Measurements from ENCODE around the gene SLC25A42. TPM values are rescaled to one million over a fixed set of nuclear protein-coding genes. Genes with fewer than 3 reads are reported as not detected.

The SLC25A42 gene
- total and polyA plus RNA-seq, 2 of the 4 experiments (the other 2 are of a cell fraction), result 2.0 to 9.9 TPM

DNA sequence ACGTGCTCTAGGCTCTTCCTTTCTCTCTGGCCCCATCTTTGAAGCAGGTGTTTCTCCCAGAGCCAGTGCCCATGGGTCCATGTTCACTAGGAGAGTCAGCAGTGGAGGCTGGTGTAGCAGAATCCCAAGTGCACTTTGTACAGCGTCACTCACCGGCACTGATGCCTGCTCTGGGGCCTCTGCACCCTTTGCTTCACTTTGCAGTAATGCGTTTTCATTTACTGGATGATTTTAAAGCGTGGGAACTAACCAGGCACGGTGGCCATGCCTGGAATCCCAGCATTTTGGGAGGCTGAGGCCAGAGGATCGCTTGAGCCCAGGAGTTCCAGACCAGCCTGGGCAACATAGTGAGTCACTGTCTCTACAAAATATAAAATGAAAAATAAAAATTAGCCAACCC lies 30.7 kb downstream of the SLC25A42 start:
- no peak overlapping the region for H3K4me2 ChIP-seq (ENCODE audit: low read depth, low read length)
- no peak overlapping the region for H4K5ac ChIP-seq (ENCODE audit: low read depth, low read length)
- no peak overlapping the region for H2BK120ac ChIP-seq (ENCODE audit: low read depth, low read length)
- in situ Hi-C loops (cut with MboI; ENCODE audit: low sequenced_read_pairs) (no loop called here), dilution Hi-C loops (cut with HindIII; ENCODE audit: low sequenced_read_pairs, unreplicated experiment) (no loop called here), intact Hi-C loops (cut with micrococcal nuclease) (no loop called here)
- BruUV-seq (replicated peaks), result no TSS peak
- no peak overlapping the region for H3K18ac ChIP-seq (ENCODE audit: low read depth, low read length)
- H3K79me1 ChIP-seq (ENCODE audit: low read depth in 1 of 2, low read length in 2 of 2), result no peaks in the 10 kb centered on the region
- H3K4me3 ChIP-seq (ENCODE audit: insufficient read depth, low read depth, low read length), result no peak overlapping the region
- H3K27ac ChIP-seq (ENCODE audit: insufficient read depth, low read length), result no peak overlapping the region
- no peak overlapping the region for H3K9ac ChIP-seq (ENCODE audit: low read depth, low read length)
- no peak overlapping the region for H2BK5ac ChIP-seq (ENCODE audit: low read depth, low read length, poor library complexity, severe bottlenecking)
- H2AK5ac ChIP-seq (ENCODE audit: low read depth, low read length), result no peak overlapping the region
- H4K91ac ChIP-seq (ENCODE audit: insufficient read depth, low read depth, low read length), result no peak overlapping the region
- no peak overlapping the region for H2BK15ac ChIP-seq (ENCODE audit: low read depth, low read length)
- no peak for ATAC-seq (ENCODE audit: low read depth)
- no peak overlapping the region for H2AFZ ChIP-seq (replicated peaks; ENCODE audit: low read length, poor library complexity)
- ChIA-PET POLR2A (ENCODE audit: unreplicated experiment) (no interaction called here), CTCF (no interaction called here)
- H3K14ac ChIP-seq (replicated peaks; ENCODE audit: low read depth, low read length), result no peak overlapping the region
- no peaks in the 10 kb centered on the region for H3K27me3 ChIP-seq (ENCODE audit: control insufficient read depth, insufficient read depth, low read length)
- 50% methylated on average over 1 of the region's 7 CpGs; no CpG with 5 or more reads in 1 of the 2 experiments for WGBS, 2 experiments (ENCODE audit: extremely low coverage in 2 of 2, insufficient read length in 1 of 2)
- no peak overlapping the region for H2BK20ac ChIP-seq (ENCODE audit: low read depth, low read length)
- H4K20me1 ChIP-seq (ENCODE audit: insufficient read depth, low read length), result no peaks in the 10 kb centered on the region; the same call in 1 of the 2 replicates
- TF ChIP-seq MXI1 (IDR thresholded peaks at IDR 0.05; ENCODE audit: borderline replicate concordance, low read depth, low read length) (no peak), RCOR1 (IDR thresholded peaks at IDR 0.05; ENCODE audit: insufficient replicate concordance, low read length) (no peak), RAD21 (IDR thresholded peaks at IDR 0.05; ENCODE audit: low read length) (no peak), RFX5 (IDR thresholded peaks at IDR 0.05; ENCODE audit: low read depth, low read length) (no peak), CEBPB (IDR thresholded peaks at IDR 0.05; ENCODE audit: low read depth, low read length) (no peak), POLR2A (IDR thresholded peaks at IDR 0.05; ENCODE audit: low read depth, low read length) (no peak), CHD1 (IDR thresholded peaks at IDR 0.05; ENCODE audit: low read depth, low read length) (no peak), MAFK (IDR thresholded peaks at IDR 0.05; ENCODE audit: low read depth, low read length) (no peak), MAZ (IDR thresholded peaks at IDR 0.05; ENCODE audit: borderline replicate concordance, low read depth, low read length) (no peak), NFE2L2 (IDR thresholded peaks at IDR 0.05; ENCODE audit: low read depth, low read length) (no peak), SMC3 (IDR thresholded peaks at IDR 0.05; ENCODE audit: low read depth, low read length) (no peak)
- TF ChIP-seq, protein P1, sequence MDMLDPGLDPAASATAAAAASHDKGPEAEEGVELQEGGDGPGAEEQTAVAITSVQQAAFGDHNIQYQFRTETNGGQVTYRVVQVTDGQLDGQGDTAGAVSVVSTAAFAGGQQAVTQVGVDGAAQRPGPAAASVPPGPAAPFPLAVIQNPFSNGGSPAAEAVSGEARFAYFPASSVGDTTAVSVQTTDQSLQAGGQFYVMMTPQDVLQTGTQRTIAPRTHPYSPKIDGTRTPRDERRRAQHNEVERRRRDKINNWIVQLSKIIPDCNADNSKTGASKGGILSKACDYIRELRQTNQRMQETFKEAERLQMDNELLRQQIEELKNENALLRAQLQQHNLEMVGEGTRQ (IDR thresholded peaks at IDR 0.05; ENCODE audit: low read depth, low read length), result no peak
- TF ChIP-seq, protein P2, sequence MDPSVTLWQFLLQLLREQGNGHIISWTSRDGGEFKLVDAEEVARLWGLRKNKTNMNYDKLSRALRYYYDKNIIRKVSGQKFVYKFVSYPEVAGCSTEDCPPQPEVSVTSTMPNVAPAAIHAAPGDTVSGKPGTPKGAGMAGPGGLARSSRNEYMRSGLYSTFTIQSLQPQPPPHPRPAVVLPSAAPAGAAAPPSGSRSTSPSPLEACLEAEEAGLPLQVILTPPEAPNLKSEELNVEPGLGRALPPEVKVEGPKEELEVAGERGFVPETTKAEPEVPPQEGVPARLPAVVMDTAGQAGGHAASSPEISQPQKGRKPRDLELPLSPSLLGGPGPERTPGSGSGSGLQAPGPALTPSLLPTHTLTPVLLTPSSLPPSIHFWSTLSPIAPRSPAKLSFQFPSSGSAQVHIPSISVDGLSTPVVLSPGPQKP (IDR thresholded peaks at IDR 0.05; ENCODE audit: borderline replicate concordance, low read depth, low read length), result no peak
- no peak overlapping the region for H3K4ac ChIP-seq (ENCODE audit: low read depth, low read length)
- H2AK9ac ChIP-seq (replicated peaks; ENCODE audit: low read depth, low read length, poor library complexity), result no peak overlapping the region
- H3K9me1 ChIP-seq (ENCODE audit: insufficient read depth, low read length), result no peaks in the 10 kb centered on the region
- DNase-seq, result no peak
- no peak overlapping the region for H3K56ac ChIP-seq (ENCODE audit: extremely low read depth, insufficient read depth, low read length)
- no peak overlapping the region for H4K8ac ChIP-seq (ENCODE audit: low read depth in 2 of 2, low read length in 2 of 2)
- H3K36me3 ChIP-seq (ENCODE audit: control insufficient read depth, insufficient read depth, low read length), result peaks cover 6% of the 10 kb centered on the region
- no peak overlapping the region for H3K23ac ChIP-seq (ENCODE audit: low read depth, low read length)
- H3K9me3 ChIP-seq (ENCODE audit: control insufficient read depth, insufficient read depth, low read length), result no peaks in the 10 kb centered on the region
- no peaks in the 10 kb centered on the region for H3K4me1 ChIP-seq (ENCODE audit: control insufficient read depth, insufficient read depth, low read length)
